MM.1S (cell line): Measurements from ENCODE around the gene SH3BP4.

Source experiments
- DNase-seq: peaks from one replicate; pipeline ENCODE4 v3.0.0-alpha.2; 2015
- H2AFZ ChIP-seq: fragments of 300-600 bp; sonication (generic); 2 replicates; pipeline ENCODE4 v1.6.0; 2016; ENCODE audit warnings: antibody characterized with exemption, low read length
- H3F3A ChIP-seq: fragments of 300-600 bp; sonication (generic); 2 replicates; pipeline ENCODE4 v1.6.1; 2016; ENCODE audit warnings: mild to moderate bottlenecking, antibody characterized with exemption, low read length, moderate library complexity, mixed read lengths; ENCODE audit not compliant: insufficient read depth
- H3K27ac ChIP-seq: fragments of 300-600 bp; sonication (generic); 2 replicates; pipeline ENCODE4 v1.5.1; 2016; ENCODE audit warnings: mild to moderate bottlenecking, low read length
- H3K27me3 ChIP-seq: fragments of 300-600 bp; sonication (generic); replicated peaks from 2 replicates; pipeline ENCODE4 v1.6.0; 2016; ENCODE audit warnings: low read length; ENCODE audit not compliant: insufficient read depth
- H3K36me3 ChIP-seq: fragments of 300-600 bp; sonication (generic); replicated peaks from 2 replicates; pipeline ENCODE4 v1.6.1; 2016; ENCODE audit warnings: mild to moderate bottlenecking, low read length, mixed read lengths; ENCODE audit not compliant: insufficient read depth
- H3K4me1 ChIP-seq: fragments of 300-600 bp; sonication (generic); 2 replicates; pipeline ENCODE4 v1.6.1; 2016; ENCODE audit warnings: low read length, mixed read lengths
- H3K4me2 ChIP-seq: fragments of 300-600 bp; sonication (generic); 2 replicates; pipeline ENCODE4 v1.6.0; 2016; ENCODE audit warnings: low read depth, low read length
- H3K4me3 ChIP-seq: fragments of 300-600 bp; sonication (generic); 2 replicates; pipeline ENCODE4 v1.5.1; 2016; ENCODE audit warnings: low read length, mixed read lengths
- H3K79me2 ChIP-seq: fragments of 300-600 bp; sonication (generic); 2 replicates; pipeline ENCODE4 v1.6.1; 2016; ENCODE audit warnings: mixed run types, low read length, mixed read lengths
- H3K9ac ChIP-seq: fragments of 300-600 bp; sonication (generic); 2 replicates; pipeline ENCODE4 v1.6.1; 2016; ENCODE audit warnings: low read length, mixed read lengths
- H3K9me2 ChIP-seq: fragments of 300-600 bp; sonication (generic); replicated peaks from 2 replicates; pipeline ENCODE4 v1.6.1; 2016; ENCODE audit warnings: mild to moderate bottlenecking, low read length, mixed read lengths; ENCODE audit not compliant: insufficient read depth
- H3K9me3 ChIP-seq: fragments of 300-600 bp; sonication (generic); replicated peaks from 2 replicates; pipeline ENCODE4 v1.6.1; 2016; ENCODE audit warnings: mild to moderate bottlenecking, low read length, mixed read lengths; ENCODE audit not compliant: insufficient read depth
- H4K20me1 ChIP-seq: fragments of 300-600 bp; sonication (generic); 2 replicates; pipeline ENCODE4 v1.6.1; 2016; ENCODE audit warnings: mild to moderate bottlenecking, low read length, moderate library complexity, mixed read lengths; ENCODE audit not compliant: insufficient read depth
- EZH2 ChIP-seq: fragments of 300-600 bp; sonication (generic); optimal IDR thresholded peaks from 2 replicates; pipeline ENCODE3; 2017; ENCODE audit warnings: low read depth, mild to moderate bottlenecking, antibody characterized with exemption, low read length, mixed read lengths
- EZH2phosphoT487 ChIP-seq: fragments of 300-600 bp; sonication (generic); IDR thresholded peaks from 2 replicates; pipeline ENCODE4 v1.6.1; 2018; ENCODE audit warnings: antibody characterized with exemption, low read length
- TF ChIP-seq, protein P1 (sequence below): fragments of 300-600 bp; sonication (generic); IDR thresholded peaks from 2 replicates; pipeline ENCODE4 v1.5.1; 2016; ENCODE audit warnings: antibody characterized with exemption, low read length, mixed read lengths

Gene SH3BP4

DNA sequence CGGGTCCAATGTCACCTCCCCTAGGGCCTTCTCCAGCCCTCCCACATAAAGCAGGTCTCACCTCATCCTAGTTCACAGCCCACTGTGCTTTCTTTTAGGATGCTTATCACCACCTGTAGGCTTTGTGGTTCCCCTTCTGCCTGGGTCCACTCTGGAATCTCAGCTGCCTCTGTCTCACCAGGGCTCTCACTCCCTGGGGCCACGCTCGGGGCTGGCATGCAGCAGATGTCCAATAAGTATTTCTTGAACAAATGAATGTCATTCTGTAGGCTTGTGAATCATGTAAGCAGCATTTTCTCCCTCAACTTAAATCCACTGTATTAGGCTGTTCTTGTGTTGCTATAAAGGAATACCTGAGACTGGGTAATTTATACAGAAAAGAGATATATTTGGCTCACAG lies 4.3 kb upstream of the SH3BP4 start:
- Histone ChIP-seq H4K20me1 (no peaks in the 10 kb centered on the region), H3K9me3 (no peaks in the 10 kb centered on the region), H2AFZ (no peak overlapping the region), H3K79me2 (no peaks in the 10 kb centered on the region), H3K4me3 (no peak overlapping the region), H3F3A (no peaks in the 10 kb centered on the region), H3K4me1 (no peaks in the 10 kb centered on the region), H3K27me3 (no peaks in the 10 kb centered on the region), H3K4me2 (no peak overlapping the region), H3K9ac (no peak overlapping the region), H3K9me2 (no peaks in the 10 kb centered on the region), H3K27ac (no peak overlapping the region), H3K36me3 (no peaks in the 10 kb centered on the region)
- DNase-seq: no peak
- TF ChIP-seq EZH2: no peak
- TF ChIP-seq, protein P1, sequence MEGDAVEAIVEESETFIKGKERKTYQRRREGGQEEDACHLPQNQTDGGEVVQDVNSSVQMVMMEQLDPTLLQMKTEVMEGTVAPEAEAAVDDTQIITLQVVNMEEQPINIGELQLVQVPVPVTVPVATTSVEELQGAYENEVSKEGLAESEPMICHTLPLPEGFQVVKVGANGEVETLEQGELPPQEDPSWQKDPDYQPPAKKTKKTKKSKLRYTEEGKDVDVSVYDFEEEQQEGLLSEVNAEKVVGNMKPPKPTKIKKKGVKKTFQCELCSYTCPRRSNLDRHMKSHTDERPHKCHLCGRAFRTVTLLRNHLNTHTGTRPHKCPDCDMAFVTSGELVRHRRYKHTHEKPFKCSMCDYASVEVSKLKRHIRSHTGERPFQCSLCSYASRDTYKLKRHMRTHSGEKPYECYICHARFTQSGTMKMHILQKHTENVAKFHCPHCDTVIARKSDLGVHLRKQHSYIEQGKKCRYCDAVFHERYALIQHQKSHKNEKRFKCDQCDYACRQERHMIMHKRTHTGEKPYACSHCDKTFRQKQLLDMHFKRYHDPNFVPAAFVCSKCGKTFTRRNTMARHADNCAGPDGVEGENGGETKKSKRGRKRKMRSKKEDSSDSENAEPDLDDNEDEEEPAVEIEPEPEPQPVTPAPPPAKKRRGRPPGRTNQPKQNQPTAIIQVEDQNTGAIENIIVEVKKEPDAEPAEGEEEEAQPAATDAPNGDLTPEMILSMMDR: no peak
- TF ChIP-seq EZH2phosphoT487: no peak

DNA sequence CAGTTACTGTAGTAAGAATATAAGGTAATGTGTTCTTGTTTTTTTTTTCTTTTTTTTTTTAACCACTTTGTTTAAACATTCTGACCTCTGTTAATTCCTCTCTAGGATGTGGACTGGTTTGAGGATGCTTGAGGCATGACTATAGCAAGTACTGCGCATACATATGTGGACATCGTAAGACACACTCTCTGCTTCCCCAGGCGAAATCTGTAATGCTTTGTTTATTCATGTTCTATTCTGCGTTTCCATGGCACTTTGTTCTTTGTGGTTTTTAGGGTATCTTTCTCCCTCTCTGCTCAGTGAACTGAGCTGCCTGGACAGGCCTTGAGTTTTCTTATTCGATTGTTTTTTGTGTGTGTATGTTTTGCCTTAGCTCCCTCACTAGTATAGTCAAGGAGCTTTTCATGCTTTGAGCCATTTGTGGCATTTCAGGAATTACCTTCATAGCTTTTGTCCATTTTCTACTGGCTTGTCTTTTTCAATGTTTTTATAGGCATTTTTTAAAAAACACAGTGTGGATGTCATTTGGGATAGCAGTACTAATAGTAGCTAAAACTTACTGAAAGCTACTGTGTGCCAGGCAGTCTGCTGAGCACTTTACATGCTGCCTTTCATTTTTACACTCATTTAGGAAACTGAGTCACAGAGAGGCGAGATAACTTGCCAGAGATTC lies 1.9 kb upstream of the SH3BP4 start:
- H3K9me2 ChIP-seq: no peaks in the 10 kb centered on the region
- TF ChIP-seq, protein P1: no peak
- TF ChIP-seq EZH2 (no peak), EZH2phosphoT487 (no peak)
- H3K27ac ChIP-seq: no peak overlapping the region
- no peak overlapping the region for H3K4me3 ChIP-seq
- DNase-seq: no peak
- H3F3A ChIP-seq: no peaks in the 10 kb centered on the region
- no peak overlapping the region for H2AFZ ChIP-seq
- H3K79me2 ChIP-seq: peaks cover 4% of the 10 kb centered on the region; the same call in 1 of the 2 replicates
- H3K9me3 ChIP-seq: no peaks in the 10 kb centered on the region
- H4K20me1 ChIP-seq: no peaks in the 10 kb centered on the region
- no peak overlapping the region for H3K4me2 ChIP-seq
- H3K4me1 ChIP-seq: no peaks in the 10 kb centered on the region
- no peaks in the 10 kb centered on the region for H3K27me3 ChIP-seq
- H3K36me3 ChIP-seq: no peaks in the 10 kb centered on the region
- no peak overlapping the region for H3K9ac ChIP-seq

DNA sequence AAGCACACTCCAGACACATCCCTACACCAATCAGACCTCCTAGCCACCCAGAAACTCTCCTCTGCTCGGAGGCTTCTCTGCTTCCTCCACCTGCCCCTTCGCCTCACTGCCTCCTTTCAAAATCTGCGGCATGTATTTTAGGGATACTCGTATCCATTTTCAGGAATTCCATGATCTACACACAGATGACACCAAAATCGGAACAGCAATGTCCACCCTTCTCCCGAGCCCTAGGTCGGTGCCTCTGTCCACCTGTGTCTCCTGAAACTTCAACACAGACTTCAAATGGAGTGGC lies 1.4 kb upstream of the SH3BP4 start:
- no peak overlapping the region for H3K27ac ChIP-seq
- no peaks in the 10 kb centered on the region for H3K4me1 ChIP-seq
- TF ChIP-seq, protein P1: no peak
- TF ChIP-seq EZH2 (no peak), EZH2phosphoT487 (no peak)
- H4K20me1 ChIP-seq: no peaks in the 10 kb centered on the region
- H3K4me2 ChIP-seq: no peak overlapping the region
- H3F3A ChIP-seq: no peaks in the 10 kb centered on the region
- no peaks in the 10 kb centered on the region for H3K9me3 ChIP-seq
- no peak overlapping the region for H2AFZ ChIP-seq
- no peak for DNase-seq
- peaks cover 4% of the 10 kb centered on the region; the same call in 1 of the 2 replicates for H3K79me2 ChIP-seq
- H3K9ac ChIP-seq: no peak overlapping the region
- no peaks in the 10 kb centered on the region for H3K27me3 ChIP-seq
- H3K9me2 ChIP-seq: no peaks in the 10 kb centered on the region
- H3K4me3 ChIP-seq: no peak overlapping the region
- no peaks in the 10 kb centered on the region for H3K36me3 ChIP-seq
